MCF 10A (cell line): Measurements from ENCODE around the gene KASH5. TPM values are rescaled to one million over a fixed set of nuclear protein-coding genes. Genes with fewer than 3 reads are reported as not detected.

Experiments
- BruUV-seq: library from RNA; stranded (reverse); fragments of 400-500 nt; replicated peaks from 2 replicates; lab custom pipeline; 2021; lab: Mats Ljungman, UMichigan
- CTCF ChIA-PET: fragments of 300-600 bp; sonication (Branson Sonifier 250); formaldehyde crosslinking; extraction: SDS; loops from one replicate; lab custom pipeline; 2021; ENCODE audit warnings: antibody characterized with exemption, inconsistent platforms; lab: Yijun Ruan, JAX
- POLR2A ChIA-PET: fragments of 300-600, 350-650 bp; sonication (Branson Sonifier 250); formaldehyde crosslinking; extraction: SDS; loops from one replicate; lab custom pipeline; 2020; ENCODE audit warnings: antibody characterized with exemption, inconsistent platforms; lab: Yijun Ruan, JAX
- DNase-seq: peaks from one replicate; pipeline ENCODE4 v3.0.0-alpha.2; 2018; ENCODE audit not compliant: unreplicated experiment
- H3K27ac Mint-ChIP-seq: one replicate; pipeline ENCODE4 v1.8.0; 2022; ENCODE audit warnings: mild to moderate bottlenecking, low read depth, mixed read lengths; ENCODE audit not compliant: unreplicated experiment
- H3K27me3 Mint-ChIP-seq: one replicate; pipeline ENCODE4 v1.8.0; 2022; ENCODE audit warnings: mixed read lengths; ENCODE audit not compliant: insufficient read depth, unreplicated experiment
- H3K36me3 Mint-ChIP-seq: one replicate; pipeline ENCODE4 v1.8.0; 2022; ENCODE audit warnings: mild to moderate bottlenecking, moderate library complexity, mixed read lengths; ENCODE audit not compliant: insufficient read depth, unreplicated experiment
- H3K4me1 Mint-ChIP-seq: one replicate; pipeline ENCODE4 v1.8.0; 2022; ENCODE audit warnings: mixed read lengths; ENCODE audit not compliant: insufficient read depth, unreplicated experiment
- H3K4me3 Mint-ChIP-seq: one replicate; pipeline ENCODE4 v1.8.0; 2022; ENCODE audit warnings: mild to moderate bottlenecking, moderate library complexity, mixed read lengths; ENCODE audit not compliant: unreplicated experiment
- H3K9me3 Mint-ChIP-seq: one replicate; pipeline ENCODE4 v1.8.0; 2022; ENCODE audit warnings: mixed read lengths; ENCODE audit not compliant: unreplicated experiment
- CTCF ChIP-seq: fragments of 200-600 bp; IDR thresholded peaks from one replicate; pipeline ENCODE4 v1.8.0; 2022; ENCODE audit warnings: antibody characterized with exemption, mild to moderate bottlenecking; ENCODE audit not compliant: unreplicated experiment
- intact Hi-C: fragments of 100-400 bp; cut with micrococcal nuclease; formaldehyde crosslinking; loops from 2 replicates; pipeline ENCODE4 v1.14.1; 2022
- total RNA-seq: library from RNA; stranded (reverse); gene quantifications from 2 replicates; pipeline ENCODE4 v1.2.3, GENCODE V29; 2022

KASH5 gene
- total RNA-seq, 1 experiment from 2014 or later = not detected

GRCh38 chr19:49374665-49375434 lies 13.2 kb upstream of the KASH5 start:
- no TSS peak for BruUV-seq
- no peaks in the 10 kb centered on the region for H3K9me3 Mint-ChIP-seq
- no peaks in the 10 kb centered on the region for H3K36me3 Mint-ChIP-seq
- no peak for TF ChIP-seq CTCF
- DNase-seq = no peak
- intact Hi-C loops = no loop called here
- no peak overlapping the region for H3K4me3 Mint-ChIP-seq
- no peaks in the 10 kb centered on the region for H3K4me1 Mint-ChIP-seq
- POLR2A ChIA-PET = interaction anchor here (0.7 kb wide), 1 partner anchor 77 kb away, joined by 3 read pairs; the partner anchor contains the start of gene PIH1D1
- H3K27me3 Mint-ChIP-seq = peaks cover 26% of the 10 kb centered on the region
- CTCF ChIA-PET = interaction anchor here (0.6 to 0.7 kb wide), 2 partner anchors 9 to 69 kb away, joined by 3 to 4 read pairs; no protein-coding TSS in a partner anchor
- no peak overlapping the region for H3K27ac Mint-ChIP-seq

- no peak for TF ChIP-seq CTCF
- peaks cover 8% of the 10 kb centered on the region for H3K9me3 Mint-ChIP-seq
- CTCF ChIA-PET = interaction anchor here (0.6 kb wide), 1 partner anchor 762 kb away, joined by 3 read pairs; no protein-coding TSS in a partner anchor
- BruUV-seq = no TSS peak
- peaks cover 26% of the 10 kb centered on the region for H3K27me3 Mint-ChIP-seq
- H3K4me3 Mint-ChIP-seq = no peak overlapping the region
- no peaks in the 10 kb centered on the region for H3K4me1 Mint-ChIP-seq
- DNase-seq = no peak
- intact Hi-C loops = no loop called here
- H3K27ac Mint-ChIP-seq = no peak overlapping the region
- POLR2A ChIA-PET = interaction anchor here (1.2 kb wide), 1 partner anchor 21 kb away, joined by 3 read pairs; no protein-coding TSS in a partner anchor
- H3K36me3 Mint-ChIP-seq = no peaks in the 10 kb centered on the region
Observed at GRCh38 chr19:49378512-49378911, 9.5 kb upstream of the KASH5 start.

- Mint-ChIP-seq H3K36me3 (no peaks in the 10 kb centered on the region), H3K4me1 (no peaks in the 10 kb centered on the region), H3K27me3 (peaks cover 18% of the 10 kb centered on the region), H3K9me3 (peaks cover 8% of the 10 kb centered on the region), H3K4me3 (no peak overlapping the region), H3K27ac (no peak overlapping the region)
- intact Hi-C loops = no loop called here
- DNase-seq = no peak
- POLR2A ChIA-PET = interaction anchor here (0.7 kb wide), 1 partner anchor 73 kb away, joined by 3 read pairs; the partner anchor contains the start of gene ALDH16A1
- no peak for TF ChIP-seq CTCF
- CTCF ChIA-PET = interaction anchor here (0.6 to 0.9 kb wide), 2 partner anchors 10 to 155 kb away, joined by 3 to 6 read pairs; no protein-coding TSS in a partner anchor
- BruUV-seq = no TSS peak
Observed at GRCh38 chr19:49380391-49380790, 7.7 kb upstream of the KASH5 start.

GRCh38 chr19:49382639-49383038 lies 5.4 kb upstream of the KASH5 start:
- TF ChIP-seq CTCF = no peak
- intact Hi-C loops = no loop called here
- Mint-ChIP-seq H3K4me3 (no peak overlapping the region), H3K27ac (no peak overlapping the region), H3K36me3 (no peaks in the 10 kb centered on the region), H3K27me3 (no peaks in the 10 kb centered on the region), H3K4me1 (no peaks in the 10 kb centered on the region), H3K9me3 (peaks cover 8% of the 10 kb centered on the region)
- DNase-seq = no peak
- ChIA-PET POLR2A (interaction anchor here (0.6 kb wide), 1 partner anchor 196 kb away, joined by 3 read pairs; no protein-coding TSS in a partner anchor), CTCF (interaction anchor here (1.4 kb wide), 1 partner anchor 9 kb away, joined by 5 read pairs; no protein-coding TSS in a partner anchor)
- no TSS peak for BruUV-seq
